GM13977 (cell line): ENCODE data around the gene GPR42.

Experiments
- DNase-seq: peaks from one replicate; pipeline ENCODE4 v3.0.0; 2012; ENCODE audit warnings: low spot score
- CTCF ChIP-seq: IDR thresholded peaks from 2 replicates; pipeline ENCODE4 v1.5.1; 2012; ENCODE audit warnings: mild to moderate bottlenecking, control low read depth; ENCODE audit not compliant: insufficient read depth; ENCODE audit errors: extremely low read depth, missing control alignments
- in situ Hi-C: fragments of 300-500 bp; cut with MboI; formaldehyde crosslinking; loops from one replicate; pipeline ENCODE4 v1.12.0; 2022; ENCODE audit warnings: low sequenced_read_pairs, low pct_unique_long_range_greater_than_20kb, mixed read lengths, inconsistent platforms; ENCODE audit not compliant: unreplicated experiment

GPR42 gene

GRCh38 chr19:35408284-35409171, 37.7 kb downstream of the GPR42 start:
- in situ Hi-C loops = no loop called here
- peak; percentile 33 for DNase-seq
- TF ChIP-seq CTCF = no peak

GRCh38 chr19:35409191-35409590, 38.3 kb downstream of the GPR42 start:
- TF ChIP-seq CTCF = no peak
- no peak for DNase-seq
- in situ Hi-C loops = no loop called here

- no peak for TF ChIP-seq CTCF
- no peak for DNase-seq
- in situ Hi-C loops = no loop called here
Observed at GRCh38 chr19:35410487-35410886, 39.6 kb downstream of the GPR42 start.

GRCh38 chr19:35414442-35414841, 43.6 kb downstream of the GPR42 start:
- in situ Hi-C loops = no loop called here
- TF ChIP-seq CTCF = no peak
- DNase-seq = no peak

GRCh38 chr19:35416331-35416730, 45.5 kb downstream of the GPR42 start:
- no peak for DNase-seq
- in situ Hi-C loops = no loop called here
- TF ChIP-seq CTCF = no peak

GRCh38 chr19:35417278-35417677, 46.4 kb downstream of the GPR42 start:
- no peak for DNase-seq
- TF ChIP-seq CTCF = no peak
- in situ Hi-C loops = no loop called here
